AG10803 (cell line): ENCODE results near the gene CORO6.

Experiments
- DNase-seq: peaks from one replicate; pipeline ENCODE4 v3.0.0; 2010; ENCODE audit warnings: low read depth
- H3K4me3 ChIP-seq: 2 replicates; pipeline ENCODE4 v1.5.1; 2011; ENCODE audit warnings: mild to moderate bottlenecking, low read length, control low read depth
- TF ChIP-seq, protein P1 (sequence below): conservative IDR thresholded peaks from 2 replicates; pipeline ENCODE4 v1.5.1; 2011; ENCODE audit warnings: mild to moderate bottlenecking, low read length, control low read depth, inconsistent platforms

Gene CORO6

DNA sequence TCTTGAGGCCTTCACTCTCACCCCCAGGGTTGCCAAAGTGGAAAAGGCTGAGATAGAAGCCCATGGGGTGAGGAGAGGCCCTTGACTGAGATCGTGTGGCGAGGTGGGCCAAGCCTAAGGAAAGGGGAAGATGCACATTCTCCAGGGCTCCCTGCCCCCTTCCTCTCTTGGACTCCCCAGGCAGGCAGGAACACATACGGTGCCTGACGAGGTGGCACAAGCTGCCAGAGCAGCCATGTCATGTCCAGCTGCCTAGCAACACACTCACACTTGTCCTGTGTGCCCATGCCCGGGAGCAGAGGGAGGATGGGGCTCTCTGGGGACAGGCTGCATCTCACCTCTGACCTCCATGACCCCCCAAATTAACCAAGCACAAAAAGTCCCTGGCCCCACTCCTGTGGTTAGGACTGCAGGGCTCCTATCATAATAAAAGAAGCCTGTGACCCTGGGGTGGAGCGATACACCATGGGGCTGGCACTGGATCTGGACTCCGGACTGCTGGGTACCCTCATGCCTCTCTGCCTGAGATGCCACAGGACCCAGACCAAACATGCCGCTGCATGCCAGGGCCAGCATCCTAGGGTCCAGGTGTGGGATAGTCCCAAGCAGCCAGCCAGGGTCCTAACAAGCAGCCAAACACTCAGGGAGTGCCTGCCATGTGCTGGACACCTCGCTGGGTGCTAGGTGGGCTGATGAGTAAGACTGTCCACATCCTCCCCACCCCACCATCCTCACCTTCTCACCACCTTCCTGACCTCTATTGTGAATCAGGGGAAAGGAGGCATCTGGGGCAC is 35.8 kb downstream of the CORO6 start:
- H3K4me3 ChIP-seq: peak overlapping the region; percentile 83
- no peak for DNase-seq
- TF ChIP-seq, protein P1, sequence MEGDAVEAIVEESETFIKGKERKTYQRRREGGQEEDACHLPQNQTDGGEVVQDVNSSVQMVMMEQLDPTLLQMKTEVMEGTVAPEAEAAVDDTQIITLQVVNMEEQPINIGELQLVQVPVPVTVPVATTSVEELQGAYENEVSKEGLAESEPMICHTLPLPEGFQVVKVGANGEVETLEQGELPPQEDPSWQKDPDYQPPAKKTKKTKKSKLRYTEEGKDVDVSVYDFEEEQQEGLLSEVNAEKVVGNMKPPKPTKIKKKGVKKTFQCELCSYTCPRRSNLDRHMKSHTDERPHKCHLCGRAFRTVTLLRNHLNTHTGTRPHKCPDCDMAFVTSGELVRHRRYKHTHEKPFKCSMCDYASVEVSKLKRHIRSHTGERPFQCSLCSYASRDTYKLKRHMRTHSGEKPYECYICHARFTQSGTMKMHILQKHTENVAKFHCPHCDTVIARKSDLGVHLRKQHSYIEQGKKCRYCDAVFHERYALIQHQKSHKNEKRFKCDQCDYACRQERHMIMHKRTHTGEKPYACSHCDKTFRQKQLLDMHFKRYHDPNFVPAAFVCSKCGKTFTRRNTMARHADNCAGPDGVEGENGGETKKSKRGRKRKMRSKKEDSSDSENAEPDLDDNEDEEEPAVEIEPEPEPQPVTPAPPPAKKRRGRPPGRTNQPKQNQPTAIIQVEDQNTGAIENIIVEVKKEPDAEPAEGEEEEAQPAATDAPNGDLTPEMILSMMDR: no peak

DNA sequence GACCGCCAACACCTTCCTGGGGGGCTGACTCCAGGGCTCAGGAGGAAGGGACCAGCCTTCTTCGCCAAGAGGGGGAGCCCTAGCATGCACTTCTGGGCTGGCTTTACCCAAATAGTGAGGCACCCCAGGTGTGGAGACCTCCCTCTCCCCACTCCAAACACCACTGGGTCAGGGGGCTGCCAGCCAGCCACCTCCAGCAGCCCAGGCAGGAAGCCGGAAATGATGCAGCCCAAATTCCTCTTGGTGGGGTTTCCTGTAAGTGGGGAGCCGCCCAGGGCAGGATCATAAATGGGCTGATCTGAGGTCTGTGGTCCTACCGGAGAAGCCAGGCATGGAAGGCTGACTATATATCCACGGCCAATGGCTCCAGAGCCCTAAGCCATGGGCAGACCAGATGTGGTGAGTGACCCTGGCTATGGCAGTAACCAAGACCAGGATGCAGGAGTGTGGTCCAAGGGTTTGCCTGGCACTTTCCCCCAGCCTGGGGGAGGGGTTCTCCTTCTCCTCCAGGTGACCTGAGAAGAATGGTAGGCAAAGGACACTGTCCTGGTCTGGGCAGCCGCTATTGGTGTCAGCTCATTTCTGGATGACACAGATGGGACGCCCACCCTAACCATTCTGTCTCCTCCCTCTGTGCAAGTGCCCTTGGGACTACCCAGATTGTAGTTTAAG is 37.5 kb downstream of the CORO6 start:
- TF ChIP-seq, protein P1: peak; percentile 22; the same call in 1 of the 2 replicates
- no peak overlapping the region for H3K4me3 ChIP-seq
- no peak for DNase-seq

DNA sequence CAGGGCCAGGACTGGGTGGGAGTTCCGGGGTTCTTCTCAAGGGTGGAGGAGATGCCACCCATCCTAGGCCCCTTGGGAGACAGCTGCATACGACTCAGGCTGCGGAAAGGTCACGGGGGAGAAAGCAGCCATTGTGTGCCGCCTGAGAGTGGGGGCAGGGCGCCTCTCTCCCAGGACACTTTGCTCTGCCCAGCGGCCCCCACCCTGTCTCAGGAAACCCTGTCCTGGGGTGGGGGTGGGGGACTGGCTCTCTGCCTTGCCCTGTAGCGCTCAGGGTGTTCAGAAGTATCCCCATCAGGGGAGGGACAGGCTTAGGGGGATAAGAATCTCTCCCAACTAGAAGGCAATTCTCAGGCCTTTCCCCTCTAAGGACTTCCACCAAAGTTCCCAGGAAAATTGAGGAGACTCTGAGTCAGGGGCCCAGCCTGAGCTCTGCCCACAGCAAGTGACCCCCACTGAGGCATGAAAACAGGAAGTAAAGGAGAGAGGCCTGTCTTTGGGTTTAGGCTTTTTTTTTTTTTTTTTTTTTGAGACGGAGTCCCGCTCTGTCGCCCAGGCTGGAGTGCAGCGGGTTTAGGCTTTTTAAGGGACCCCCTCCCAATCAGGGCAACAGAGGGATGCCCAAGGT is 38.1 kb downstream of the CORO6 start:
- TF ChIP-seq, protein P1: no peak
- H3K4me3 ChIP-seq: no peak overlapping the region
- no peak for DNase-seq

DNA sequence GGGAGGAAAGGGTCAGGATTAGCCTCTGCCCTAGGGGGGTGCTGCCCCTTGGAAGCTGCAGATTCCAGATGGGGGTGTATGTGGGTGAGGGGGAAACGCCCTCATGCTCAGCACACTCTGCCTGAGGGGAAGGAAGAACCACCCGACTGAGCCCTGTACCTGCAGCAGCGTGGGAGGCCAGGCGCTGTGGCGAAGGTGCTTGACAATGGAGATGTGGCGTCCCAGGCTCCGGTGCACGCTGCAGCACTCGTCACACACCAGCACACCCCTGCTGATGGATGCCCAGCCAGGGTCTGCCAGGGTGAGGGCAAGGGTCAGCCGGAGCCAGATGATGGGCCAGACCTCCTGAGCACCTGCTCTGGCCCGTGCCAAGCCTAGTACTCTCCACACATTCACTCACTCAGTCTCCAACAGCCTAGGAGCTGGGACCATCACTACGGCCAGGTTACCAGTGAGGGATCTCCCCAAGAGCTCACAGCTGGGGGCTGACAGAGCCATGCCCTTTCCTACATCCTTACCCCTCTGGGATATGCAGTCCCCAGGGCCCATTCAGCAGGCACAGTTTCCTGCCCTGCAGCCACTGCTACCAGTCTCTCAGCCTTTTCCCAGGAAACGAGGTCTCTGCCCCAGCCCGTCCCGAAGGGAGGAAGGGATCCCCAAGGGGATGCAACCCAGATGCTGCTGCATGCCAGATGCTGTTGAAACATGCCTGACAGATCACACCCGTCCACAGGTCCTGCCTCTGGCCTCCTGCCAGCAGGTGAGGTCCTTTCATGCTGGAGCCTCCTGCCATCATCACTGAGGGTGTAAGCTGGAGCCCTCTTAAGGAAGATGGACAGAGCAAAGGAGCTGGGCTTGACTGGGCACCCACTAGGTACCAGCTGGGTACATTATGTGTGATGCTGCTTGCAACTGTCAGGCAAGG is 39.1 kb downstream of the CORO6 start:
- no peak overlapping the region for H3K4me3 ChIP-seq
- no peak for DNase-seq
- TF ChIP-seq, protein P1: no peak

DNA sequence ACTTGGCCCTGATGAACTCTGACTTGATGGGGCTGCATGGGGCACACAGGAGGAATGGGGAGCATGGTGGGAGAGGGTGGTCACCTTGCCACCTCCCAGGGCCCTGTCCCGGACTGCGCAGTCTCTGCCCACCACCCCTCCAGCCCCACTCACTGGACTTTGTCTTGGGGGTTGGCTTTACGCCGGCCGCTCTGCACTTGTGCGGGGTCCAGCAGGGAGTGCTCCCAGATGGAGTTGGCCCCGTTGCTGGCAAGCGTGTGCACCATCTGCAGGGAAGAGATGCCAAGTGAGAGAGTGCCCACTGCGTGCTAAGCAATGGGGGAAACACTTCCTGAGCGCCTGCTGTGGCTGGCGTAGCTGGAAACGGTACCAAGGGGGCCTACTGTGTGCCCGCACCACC is 39.9 kb downstream of the CORO6 start:
- no peak for DNase-seq
- TF ChIP-seq, protein P1: no peak
- H3K4me3 ChIP-seq: no peak overlapping the region

DNA sequence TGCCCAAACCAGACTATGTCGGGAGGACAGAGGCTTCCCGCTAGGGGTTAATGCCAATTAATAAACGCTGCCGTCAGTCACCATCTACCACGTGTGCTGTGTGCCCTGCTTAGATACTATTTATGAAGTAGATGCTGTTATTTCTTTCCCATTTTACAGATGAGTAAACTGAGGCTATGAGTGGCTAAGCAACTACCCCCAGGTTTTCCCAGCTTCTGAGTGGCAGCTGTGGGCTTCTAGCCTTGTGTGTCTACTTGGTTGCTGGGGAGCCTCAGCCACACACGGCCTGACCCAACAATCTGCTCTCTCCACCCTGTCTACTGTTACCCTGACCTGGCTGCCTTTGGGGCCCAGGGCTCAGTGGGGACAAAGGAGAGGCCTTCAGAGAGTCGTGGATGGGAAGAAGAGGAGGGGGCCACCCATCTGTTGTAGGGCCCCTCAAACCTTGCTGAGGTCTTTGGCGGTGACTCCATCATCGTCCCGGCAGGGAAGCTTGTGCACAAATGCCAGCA is 40.4 kb downstream of the CORO6 start:
- H3K4me3 ChIP-seq: no peak overlapping the region
- TF ChIP-seq, protein P1: no peak

More for the DNA sequence above, 40.4 kb downstream of the CORO6 start:
- no peak for DNase-seq
